Stimulated activated CD4-positive, alpha-beta T cell treated with anti-CD3 and anti-CD28 coated beads, Interleukin-2, amount 100 ng/mL, for 4 hours (primary cell): ENCODE data around the gene FNDC3B.

ENCODE experiments used
- DNase-seq: peaks from one replicate; pipeline ENCODE4 v3.0.0-alpha.2; 2020; ENCODE audit warnings: low read depth

The FNDC3B gene

GRCh38 chr3:172402090-172402489, 362.7 kb downstream of the FNDC3B start:
- no peak for DNase-seq

- no peak for DNase-seq
Measured at GRCh38 chr3:172402892-172403643, 363.7 kb downstream of the FNDC3B start.

GRCh38 chr3:172404237-172404962, 365.0 kb downstream of the FNDC3B start:
- no peak for DNase-seq

GRCh38 chr3:172405914-172406313, 366.5 kb downstream of the FNDC3B start:
- DNase-seq, result no peak

GRCh38 chr3:172407872-172408271, 368.5 kb downstream of the FNDC3B start:
- no peak for DNase-seq

GRCh38 chr3:172410702-172411477, 371.5 kb downstream of the FNDC3B start:
- DNase-seq, result no peak

- DNase-seq, result no peak
Measured at GRCh38 chr3:172411478-172411947, 372.1 kb downstream of the FNDC3B start.

- DNase-seq, result no peak
Measured at GRCh38 chr3:172415323-172415722, 375.9 kb downstream of the FNDC3B start.

GRCh38 chr3:172437713-172438112, 398.3 kb downstream of the FNDC3B start:
- no peak for DNase-seq

- no peak for DNase-seq
Measured at GRCh38 chr3:172438186-172438585, 398.8 kb downstream of the FNDC3B start.

GRCh38 chr3:172441581-172441980, 402.2 kb downstream of the FNDC3B start:
- DNase-seq, result no peak

- no peak for DNase-seq
Measured at GRCh38 chr3:172442606-172443005, 403.2 kb downstream of the FNDC3B start.

- no peak for DNase-seq
Measured at GRCh38 chr3:172444821-172445220, 405.4 kb downstream of the FNDC3B start.

GRCh38 chr3:172446198-172446597, 406.8 kb downstream of the FNDC3B start:
- DNase-seq, result no peak

GRCh38 chr3:172447611-172448579, 408.5 kb downstream of the FNDC3B start, which contains the start of gene GHSR:
TSS of gene GHSR (minus strand) at chr3:172448456. CDS start at chr3:172448413, 43 bp downstream.
- DNase-seq, result no peak

GRCh38 chr3:172448661-172449465, 409.5 kb downstream of the FNDC3B start:
- DNase-seq, result no peak

GRCh38 chr3:172449466-172450149, 410.2 kb downstream of the FNDC3B start:
- DNase-seq, result no peak
